SK-N-MC (cell line): Measurements from ENCODE around the gene PRDX2.
"Not testable (repeated sequence)": the region's sequence is repeated elsewhere in the genome, so short reads cannot be mapped to it uniquely, and the experiment has no call there.

Experiments used
- DNase-seq: peaks from one replicate; pipeline ENCODE4 v3.0.0-alpha.2; 2011; ENCODE audit warnings: low read depth, low spot score
- H3K27ac ChIP-seq: fragments of 200-600 bp; sonication (generic); 2 replicates; pipeline ENCODE4 v1.5.1; 2016; ENCODE audit warnings: mixed run types
- H3K36me3 ChIP-seq: fragments of 200-600 bp; sonication (generic); 2 replicates; pipeline ENCODE4 v1.6.1; 2017; ENCODE audit warnings: antibody characterized with exemption, low read length, mixed read lengths; ENCODE audit not compliant: insufficient read depth
- H3K4me3 ChIP-seq: fragments of 200-600 bp; sonication (generic); 2 replicates; pipeline ENCODE4 v1.5.1; 2016
- H3K9ac ChIP-seq: fragments of 200-600 bp; sonication (generic); 2 replicates; pipeline ENCODE4 v1.8.0; 2017; ENCODE audit warnings: mixed run types, mixed read lengths; ENCODE audit not compliant: insufficient read length
- H3K9me3 ChIP-seq: fragments of 200-600 bp; sonication (generic); 2 replicates; pipeline ENCODE4 v1.6.1; 2017; ENCODE audit warnings: low read depth, mild to moderate bottlenecking, antibody characterized with exemption, low read length, moderate library complexity, mixed read lengths
- EZH2 ChIP-seq: fragments of 200-600 bp; sonication (generic); IDR thresholded peaks from one replicate; pipeline ENCODE4 v1.6.1; 2017; ENCODE audit warnings: antibody characterized with exemption
- FOXP2 ChIP-seq: optimal IDR thresholded peaks from 2 replicates; pipeline ENCODE3; 2011; ENCODE audit warnings: mild to moderate bottlenecking, moderate library complexity; ENCODE audit not compliant: insufficient read depth; ENCODE audit errors: extremely low read length, control extremely low read depth
- POLR2AphosphoS5 ChIP-seq: IDR thresholded peaks from 2 replicates; pipeline ENCODE4 v1.6.1; 2012; ENCODE audit warnings: mild to moderate bottlenecking, low read depth, low read length, borderline replicate concordance

The PRDX2 gene

GRCh38 chr19:12801466-12802266 lies at the start of gene PRDX2, which contains the start of gene THSD8:
Gene PRDX2, minus strand, starts transcription at chr19:12801800. Its CDS starts 539 bp downstream, at chr19:12801261.
Gene THSD8, plus strand, starts transcription at chr19:12802069. Its CDS starts 3 bp downstream, at chr19:12802072.
- no peak for DNase-seq
- Histone ChIP-seq H3K9me3 (no peaks in the 10 kb centered on the region), H3K27ac (peak within 1 kb of the TSS; percentile 53; the same call in 1 of the 2 replicates), H3K4me3 (peak within 1 kb of the TSS; percentile 97), H3K9ac (peak within 1 kb of the TSS; percentile 90), H3K36me3 (peaks cover 16% of the 10 kb centered on the region)
- TF ChIP-seq POLR2AphosphoS5: peak; percentile 97
- no peak for TF ChIP-seq FOXP2
- TF ChIP-seq EZH2: no peak

- no peak overlapping the region for H3K9ac ChIP-seq
- H3K36me3 ChIP-seq: peaks cover 4% of the 10 kb centered on the region; the same call in 1 of the 2 replicates
- peak overlapping the region; percentile 23; the same call in 1 of the 2 replicates for H3K4me3 ChIP-seq
- H3K9me3 ChIP-seq: no peaks in the 10 kb centered on the region
- H3K27ac ChIP-seq: no peak overlapping the region
- TF ChIP-seq FOXP2 (no peak), POLR2AphosphoS5 (no peak), EZH2 (no peak)
- DNase-seq: no peak
These were observed 45.8 kb upstream of the PRDX2 start for GRCh38 chr19:12847159-12848139.

- H3K36me3 ChIP-seq, H3K4me3 ChIP-seq, H3K9me3 ChIP-seq, DNase-seq, H3K27ac ChIP-seq, H3K9ac ChIP-seq: not testable (repeated sequence)
These were observed 45.0 kb upstream of the PRDX2 start for GRCh38 chr19:12846613-12847012.

- H3K9me3 ChIP-seq: no peaks in the 10 kb centered on the region
- no peak overlapping the region for H3K4me3 ChIP-seq
- TF ChIP-seq EZH2: no peak
- no peak for TF ChIP-seq FOXP2
- no peak for TF ChIP-seq POLR2AphosphoS5
- no peak overlapping the region for H3K27ac ChIP-seq
- DNase-seq: no peak
- H3K36me3 ChIP-seq: peaks cover 4% of the 10 kb centered on the region; the same call in 1 of the 2 replicates
- H3K9ac ChIP-seq: no peak overlapping the region
These were observed 42.6 kb upstream of the PRDX2 start for GRCh38 chr19:12843999-12844732.

- Histone ChIP-seq H3K36me3 (peaks cover 4% of the 10 kb centered on the region; the same call in 1 of the 2 replicates), H3K9me3 (no peaks in the 10 kb centered on the region), H3K4me3 (no peak overlapping the region), H3K9ac (no peak overlapping the region), H3K27ac (no peak overlapping the region)
- DNase-seq: no peak
- TF ChIP-seq EZH2: no peak
- TF ChIP-seq FOXP2: no peak
- TF ChIP-seq POLR2AphosphoS5: no peak
These were observed 41.7 kb upstream of the PRDX2 start for GRCh38 chr19:12843328-12843727.

- H3K27ac ChIP-seq: no peak overlapping the region
- no peak for TF ChIP-seq POLR2AphosphoS5
- TF ChIP-seq EZH2: no peak
- no peak for TF ChIP-seq FOXP2
- H3K36me3 ChIP-seq: peaks cover 4% of the 10 kb centered on the region; the same call in 1 of the 2 replicates
- no peak overlapping the region for H3K4me3 ChIP-seq
- no peak overlapping the region for H3K9ac ChIP-seq
- no peak for DNase-seq
- no peaks in the 10 kb centered on the region for H3K9me3 ChIP-seq
These were observed 40.9 kb upstream of the PRDX2 start for GRCh38 chr19:12842511-12842910.

GRCh38 chr19:12841094-12841493 lies 39.5 kb upstream of the PRDX2 start:
- no peak for TF ChIP-seq EZH2
- no peak for TF ChIP-seq FOXP2
- TF ChIP-seq POLR2AphosphoS5: no peak
- H3K27ac ChIP-seq: no peak overlapping the region
- H3K9me3 ChIP-seq: no peaks in the 10 kb centered on the region
- peaks cover 4% of the 10 kb centered on the region; the same call in 1 of the 2 replicates for H3K36me3 ChIP-seq
- no peak for DNase-seq
- H3K4me3 ChIP-seq: peak overlapping the region; percentile 44; the same call in 1 of the 2 replicates
- H3K9ac ChIP-seq: no peak overlapping the region
